NCI-H345 treated with DMSO at 0.1 percent for 48 hours (cell line): Measurements from ENCODE around the gene KPNA6.
A peak's percentile ranks its signal among the peaks of the same experiment; 100 is the strongest.
"Not testable (repeated sequence)": the region's sequence is repeated elsewhere in the genome, so short reads cannot be mapped to it uniquely, and the experiment has no call there.

Experiments
- DNase-seq: peaks from one replicate; lab custom pipeline; 2025; ENCODE audit not compliant: unreplicated experiment; lab: John Stamatoyannopoulos, UW

The KPNA6 gene

DNA sequence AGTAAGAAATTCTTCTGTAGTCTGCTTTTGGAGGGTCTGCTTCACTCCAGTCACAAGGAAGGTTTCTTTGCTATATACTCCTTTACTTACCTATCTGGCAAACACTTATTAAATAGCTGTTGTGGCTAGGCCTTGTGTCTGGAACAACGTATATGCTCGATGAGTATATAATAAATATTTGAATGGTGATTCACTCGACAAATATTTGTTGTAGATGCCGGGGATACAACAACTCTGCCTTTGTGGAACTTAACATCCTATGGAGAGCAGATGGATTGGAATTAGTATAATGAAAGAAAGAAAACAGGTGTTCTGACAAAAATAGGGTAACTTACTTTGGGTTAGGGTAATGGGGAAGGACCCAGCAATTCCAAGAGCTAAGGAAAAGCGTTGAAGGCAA is 31.1 kb downstream of the KPNA6 start:
- DNase-seq = no peak

DNA sequence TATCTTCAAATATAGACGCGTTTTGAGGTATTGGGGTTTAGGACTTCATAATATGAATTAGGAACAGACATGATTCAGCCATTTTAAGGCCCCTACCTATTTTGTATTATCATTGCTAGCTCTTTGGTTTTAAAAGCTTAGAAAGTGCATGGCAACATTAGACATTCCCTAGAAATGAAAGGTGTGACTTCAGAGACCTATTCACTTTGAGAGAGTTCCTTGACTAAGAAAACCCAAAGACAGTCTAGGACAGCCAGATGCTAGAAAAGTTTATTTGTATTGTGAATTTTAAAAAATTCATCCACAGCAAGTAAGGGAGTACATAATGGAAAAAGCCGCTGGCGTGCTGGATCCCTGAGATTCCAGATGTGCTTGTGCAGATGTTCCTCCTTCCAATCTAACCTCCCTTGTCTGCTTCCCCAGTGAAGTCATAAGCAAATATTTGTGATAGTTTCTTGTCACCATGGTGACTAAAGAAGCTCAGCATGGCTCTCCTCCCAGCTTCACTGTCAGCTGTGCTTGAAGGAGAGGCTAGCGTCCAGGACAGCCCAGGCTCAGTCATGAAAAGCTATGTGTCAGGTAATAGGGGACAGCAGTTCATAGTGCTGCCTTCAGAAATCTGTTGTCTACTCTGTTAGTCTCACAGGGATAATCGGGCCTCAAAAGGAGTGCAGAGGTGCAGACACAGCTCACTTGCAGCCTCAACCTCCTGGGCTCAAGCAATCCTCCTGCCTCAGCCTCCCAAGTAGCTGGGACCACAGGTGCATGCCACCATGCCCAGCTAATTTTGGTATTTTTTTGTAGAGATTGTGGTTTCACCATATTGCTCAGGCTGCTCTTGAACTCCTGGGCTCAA is 34.8 kb downstream of the KPNA6 start:
- no peak for DNase-seq

DNA sequence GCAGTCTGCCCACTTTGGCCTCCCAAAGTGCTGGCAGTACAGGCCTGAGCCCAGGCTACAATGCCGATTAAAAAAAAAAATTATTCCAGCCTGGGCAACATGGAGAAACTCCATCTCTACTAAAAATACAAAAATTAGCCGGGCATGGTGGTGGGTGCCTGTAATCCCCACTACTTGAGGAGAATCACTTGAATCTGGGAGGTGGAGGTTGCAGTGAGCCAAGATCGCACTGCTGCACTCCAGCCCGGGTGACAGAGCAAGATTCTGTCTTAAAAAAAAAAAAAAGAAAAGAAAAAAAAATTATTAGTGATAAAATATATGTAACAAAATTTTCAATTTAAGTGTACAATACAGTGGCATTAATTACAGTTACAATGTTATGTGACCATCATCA is 35.4 kb downstream of the KPNA6 start:
- not testable (repeated sequence) for DNase-seq

DNA sequence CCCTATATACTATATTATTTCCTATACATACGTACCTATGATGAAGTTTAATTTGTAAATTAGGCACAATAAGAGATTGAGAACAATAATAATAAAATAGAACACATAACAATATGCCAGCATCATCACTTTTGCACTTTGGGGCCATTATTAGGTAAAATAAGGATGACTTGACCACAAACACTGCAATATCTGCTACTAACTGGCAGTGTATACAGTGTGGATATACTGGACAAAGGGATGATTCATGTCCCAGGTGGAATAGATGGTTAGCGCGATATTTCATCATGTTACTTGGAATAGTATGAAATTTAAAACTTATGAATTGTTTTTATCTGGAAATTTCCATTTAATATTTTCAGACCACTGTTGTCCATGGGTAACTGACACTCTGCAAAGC is 36.2 kb downstream of the KPNA6 start:
- DNase-seq = no peak

DNA sequence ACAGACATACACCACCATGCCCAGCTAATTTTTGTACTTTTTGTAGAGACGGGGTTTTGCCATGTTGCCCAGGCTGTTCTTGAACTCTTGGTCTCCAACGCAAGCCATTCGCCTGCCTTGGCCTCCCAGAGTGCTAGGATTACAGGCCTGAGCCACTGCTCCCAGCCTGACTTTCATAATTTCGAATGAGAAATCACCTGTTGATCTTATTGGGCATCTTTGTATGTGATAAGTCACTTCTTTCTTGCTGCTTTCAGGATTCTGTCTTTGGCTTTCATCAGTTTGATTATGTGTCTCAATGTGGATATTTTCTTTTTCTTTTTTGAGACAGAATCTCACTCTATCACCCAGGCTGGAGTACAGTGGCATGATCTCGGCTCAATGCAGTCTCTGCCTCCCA is 39.9 kb downstream of the KPNA6 start:
- not testable (repeated sequence) for DNase-seq

DNA sequence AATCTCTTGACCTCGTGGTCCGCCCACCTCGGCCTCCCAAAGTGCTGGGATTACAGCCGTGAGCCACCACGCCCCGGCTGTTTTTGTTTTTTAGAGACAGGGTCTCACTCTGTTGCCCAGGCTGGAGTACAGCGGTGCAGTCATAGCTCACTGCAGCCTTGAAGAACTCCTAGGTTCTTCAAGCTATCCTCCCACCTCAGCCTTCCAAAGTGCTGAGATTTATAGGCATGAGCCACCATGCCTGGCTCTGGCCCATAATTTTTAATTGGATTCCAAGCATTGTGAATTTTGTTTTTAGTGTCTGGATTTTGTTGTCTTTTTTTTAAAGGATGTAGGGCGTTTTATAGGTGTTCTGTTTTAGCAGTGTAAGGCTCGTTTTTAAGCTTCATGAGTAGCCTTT is 43.0 kb downstream of the KPNA6 start:
- DNase-seq = no peak

DNA sequence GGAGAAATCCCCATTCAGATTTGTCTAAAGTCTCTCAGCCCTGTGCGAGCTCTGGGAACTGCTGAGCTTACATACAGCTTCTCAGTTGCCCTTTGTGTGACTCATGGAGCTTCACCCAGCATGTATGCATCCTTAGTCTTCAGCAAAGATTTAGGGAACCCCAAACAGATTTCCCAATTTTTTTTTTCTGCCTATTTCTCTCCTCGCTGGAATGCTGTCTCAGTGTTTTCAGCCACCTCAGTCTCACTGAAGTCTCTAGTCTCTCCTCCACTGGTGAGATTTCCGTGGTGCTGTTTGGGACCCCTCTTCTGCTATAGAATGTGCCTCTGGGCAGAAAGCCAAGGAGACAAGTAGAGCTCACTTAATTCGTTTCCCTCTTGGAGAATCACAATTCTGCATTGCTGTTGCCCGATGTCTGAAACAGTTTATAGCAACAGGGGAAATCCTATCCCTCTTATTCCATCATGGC is 43.5 kb downstream of the KPNA6 start:
- peak; percentile 12 for DNase-seq

DNA sequence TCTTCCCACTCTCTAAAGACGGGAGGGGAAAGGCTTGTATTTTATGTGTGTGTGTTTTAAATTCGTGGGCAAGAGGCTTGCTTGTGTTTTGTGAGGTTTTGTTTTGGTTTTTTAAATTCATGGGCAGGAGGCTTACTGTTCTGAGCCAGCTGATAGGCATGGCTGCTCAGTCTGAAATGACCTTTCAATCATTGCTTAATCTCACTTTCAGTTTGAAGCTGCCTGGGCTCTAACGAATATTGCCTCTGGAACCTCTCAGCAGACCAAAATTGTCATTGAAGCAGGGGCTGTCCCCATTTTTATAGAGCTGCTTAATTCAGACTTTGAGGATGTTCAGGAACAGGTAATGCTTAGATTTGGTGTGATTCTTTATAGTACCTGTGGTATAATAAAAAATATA is 51.3 kb downstream of the KPNA6 start:
- no peak for DNase-seq

DNA sequence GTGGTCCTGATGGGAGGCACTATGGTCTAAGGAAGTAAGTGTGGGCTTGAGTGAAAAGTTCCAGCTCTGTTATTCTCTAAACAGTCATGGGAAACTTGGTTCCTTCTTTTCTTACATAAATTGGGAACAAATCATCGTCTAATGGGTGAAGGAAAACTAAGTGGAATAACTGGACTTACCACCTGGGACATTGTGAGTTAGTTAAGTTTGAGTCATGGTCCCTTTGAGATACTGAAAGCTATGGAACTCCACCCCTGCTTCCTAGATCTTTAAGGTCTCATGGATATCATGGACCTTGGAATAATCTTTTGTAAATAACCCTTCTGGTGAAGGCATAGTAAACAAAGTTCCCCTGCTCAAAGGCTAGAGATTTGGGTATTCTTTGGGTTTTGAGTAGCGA is 55.5 kb downstream of the KPNA6 start:
- no peak for DNase-seq

DNA sequence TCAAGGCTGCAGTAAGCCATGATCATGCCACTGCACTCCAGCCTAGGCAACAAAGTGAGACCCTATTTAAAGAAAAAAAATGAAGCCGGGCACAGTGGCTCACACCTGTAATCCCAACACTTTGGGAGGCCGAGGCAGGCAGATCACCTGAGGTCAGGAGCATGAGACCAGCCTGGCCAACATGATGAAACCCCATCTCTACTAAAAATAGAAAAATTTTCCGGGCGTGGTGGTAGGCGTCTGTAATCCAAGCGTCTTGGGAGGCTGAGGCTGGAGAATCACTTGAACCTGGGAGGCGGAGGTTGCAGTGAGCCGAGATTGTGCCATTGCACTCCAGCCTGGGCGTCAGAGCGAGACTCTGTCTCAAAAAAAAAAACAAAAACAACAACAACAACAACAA is 57.8 kb downstream of the KPNA6 start:
- not testable (repeated sequence) for DNase-seq

DNA sequence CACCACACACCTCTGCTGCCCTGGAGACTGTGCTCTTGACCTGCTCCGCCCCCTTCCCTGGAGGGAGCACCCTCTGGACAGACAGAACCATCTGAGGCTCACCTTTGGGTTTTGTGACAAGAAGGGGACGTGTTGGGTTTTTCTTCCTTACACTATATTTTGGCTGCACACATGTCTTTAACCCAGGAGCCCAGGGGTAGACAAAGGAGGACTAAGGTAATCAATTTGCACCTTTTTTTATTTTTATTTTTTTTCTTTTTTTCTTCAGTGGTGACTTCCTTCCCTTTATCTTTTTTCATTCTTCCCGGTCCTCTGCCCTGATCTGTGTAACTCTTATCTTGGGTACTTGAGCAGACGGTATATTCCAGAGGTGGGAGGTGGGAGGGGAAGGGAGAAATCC is 63.1 kb downstream of the KPNA6 start:
- DNase-seq = no peak

DNA sequence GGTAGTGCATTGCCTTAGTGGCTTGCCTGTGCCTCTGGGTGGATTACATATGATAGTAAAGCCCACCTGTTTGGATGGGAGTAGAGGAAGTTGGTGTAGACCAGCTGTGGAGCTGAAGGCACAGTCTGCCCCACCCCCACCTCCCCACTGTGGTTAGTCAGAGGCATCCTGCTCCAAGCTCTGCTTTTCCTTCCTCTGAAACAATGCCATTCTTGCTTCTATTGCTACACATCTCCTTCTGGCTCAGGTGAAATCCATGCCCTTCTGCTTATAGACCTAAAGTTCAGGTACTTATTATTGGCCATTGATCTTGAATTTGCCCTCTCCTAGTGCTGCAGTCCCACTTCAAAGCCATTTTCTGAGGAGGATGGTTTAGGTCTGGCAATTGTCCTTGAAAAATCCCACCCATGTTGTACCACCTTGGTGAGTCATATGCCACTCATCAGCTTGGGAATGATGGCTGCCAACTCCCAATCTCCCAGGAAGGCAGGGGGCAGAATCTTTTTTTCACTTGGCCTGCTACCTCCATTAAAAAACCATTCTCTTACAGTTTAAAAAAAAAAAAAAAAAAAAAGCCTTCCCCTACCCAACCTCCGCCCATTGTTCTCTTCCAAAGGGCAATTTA is 64.9 kb downstream of the KPNA6 start:
- no peak for DNase-seq

DNA sequence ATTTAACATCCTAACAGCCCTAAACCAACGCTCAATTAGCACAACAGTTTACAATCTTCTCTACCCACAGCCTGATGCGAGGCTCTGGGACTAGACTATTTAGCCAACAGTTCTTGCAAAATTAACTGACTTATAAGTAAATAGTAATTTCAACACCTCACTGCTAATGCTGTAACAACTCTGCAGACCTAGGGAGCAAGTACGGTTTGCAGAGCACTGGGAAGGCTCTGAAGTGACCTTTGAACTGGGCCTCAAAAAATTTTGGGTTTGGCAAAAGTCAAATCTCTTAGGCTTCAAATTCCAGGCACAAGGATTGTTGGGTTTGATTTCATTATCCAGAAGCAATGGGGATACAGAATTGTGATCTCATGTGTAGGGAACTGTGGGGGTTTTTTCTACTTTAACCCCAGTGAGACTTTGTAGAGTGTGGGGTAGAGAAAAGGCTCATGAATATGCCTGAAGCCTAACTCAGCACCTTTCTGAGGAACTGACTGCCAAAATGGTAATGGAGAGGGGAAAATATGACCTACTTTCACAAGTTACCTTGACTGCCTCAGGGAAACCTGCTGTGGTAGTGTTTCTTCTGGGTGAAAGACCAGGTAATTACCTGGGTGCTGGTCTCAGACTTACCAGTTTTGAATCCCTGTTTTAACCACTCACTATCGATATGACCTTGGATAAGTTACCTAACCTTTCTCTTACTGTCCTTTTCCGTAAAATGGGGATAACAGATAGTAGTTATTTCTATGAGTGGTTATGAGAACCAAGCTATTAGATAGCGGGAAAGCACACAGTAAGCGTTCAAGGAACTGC is 70.7 kb downstream of the KPNA6 start:
- DNase-seq = no peak

DNA sequence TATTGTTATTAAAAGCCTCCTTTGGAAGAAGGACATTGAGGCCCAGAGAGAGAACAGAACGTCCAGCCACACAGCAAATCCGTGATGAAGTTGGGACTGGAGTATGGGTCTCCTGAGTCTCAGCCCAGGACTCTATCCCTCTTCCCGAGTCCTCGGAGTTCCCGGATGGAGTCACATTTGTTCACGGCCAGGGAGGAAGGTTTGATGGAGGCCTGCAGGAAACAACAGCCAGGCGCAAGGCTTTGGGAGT is 71.3 kb downstream of the KPNA6 start:
- DNase-seq = no peak

DNA sequence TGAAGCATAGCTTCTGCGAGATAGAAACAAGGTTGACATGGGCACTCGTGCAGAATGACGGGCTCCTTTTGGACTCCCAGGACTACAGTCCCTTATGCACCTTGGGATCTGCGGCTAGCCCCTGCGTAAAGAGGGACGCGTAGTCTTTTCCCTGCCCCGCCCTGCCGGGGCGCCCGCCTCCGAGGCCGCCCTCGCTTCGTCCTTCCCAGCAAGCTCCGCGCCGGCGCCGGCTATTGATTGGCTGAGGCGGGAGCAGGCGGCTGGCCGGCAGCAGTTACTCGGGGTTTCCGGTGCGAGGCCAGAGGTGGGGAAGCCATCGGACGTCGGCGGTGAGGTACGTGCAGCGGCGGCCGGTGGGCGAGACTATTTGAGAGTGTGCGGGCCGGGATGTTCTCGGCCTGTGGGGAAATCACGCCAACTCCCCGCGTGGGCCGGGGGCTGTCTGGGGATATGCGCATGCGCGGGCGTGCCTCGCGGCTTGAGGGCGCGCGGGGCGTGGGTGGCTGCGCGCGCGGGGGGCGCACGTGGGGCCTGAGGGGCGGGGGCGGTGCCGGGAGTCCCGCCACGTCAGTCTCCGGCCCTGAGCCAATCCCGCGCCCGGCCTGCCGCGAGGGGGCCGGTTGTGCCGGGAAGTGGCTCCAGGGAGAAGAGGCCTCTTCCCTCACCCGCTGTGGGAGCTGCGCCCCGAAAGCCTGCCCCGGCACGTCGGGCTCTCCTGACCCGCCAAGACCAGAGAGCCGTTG is 71.8 kb downstream of the KPNA6 start, which contains the start of gene TXLNA:
TXLNA (plus strand) TSS at position 233 of the 743 bp plus-strand sequence. CDS start 671 bp downstream, outside the sequence.
- peak; percentile 82 for DNase-seq

DNA sequence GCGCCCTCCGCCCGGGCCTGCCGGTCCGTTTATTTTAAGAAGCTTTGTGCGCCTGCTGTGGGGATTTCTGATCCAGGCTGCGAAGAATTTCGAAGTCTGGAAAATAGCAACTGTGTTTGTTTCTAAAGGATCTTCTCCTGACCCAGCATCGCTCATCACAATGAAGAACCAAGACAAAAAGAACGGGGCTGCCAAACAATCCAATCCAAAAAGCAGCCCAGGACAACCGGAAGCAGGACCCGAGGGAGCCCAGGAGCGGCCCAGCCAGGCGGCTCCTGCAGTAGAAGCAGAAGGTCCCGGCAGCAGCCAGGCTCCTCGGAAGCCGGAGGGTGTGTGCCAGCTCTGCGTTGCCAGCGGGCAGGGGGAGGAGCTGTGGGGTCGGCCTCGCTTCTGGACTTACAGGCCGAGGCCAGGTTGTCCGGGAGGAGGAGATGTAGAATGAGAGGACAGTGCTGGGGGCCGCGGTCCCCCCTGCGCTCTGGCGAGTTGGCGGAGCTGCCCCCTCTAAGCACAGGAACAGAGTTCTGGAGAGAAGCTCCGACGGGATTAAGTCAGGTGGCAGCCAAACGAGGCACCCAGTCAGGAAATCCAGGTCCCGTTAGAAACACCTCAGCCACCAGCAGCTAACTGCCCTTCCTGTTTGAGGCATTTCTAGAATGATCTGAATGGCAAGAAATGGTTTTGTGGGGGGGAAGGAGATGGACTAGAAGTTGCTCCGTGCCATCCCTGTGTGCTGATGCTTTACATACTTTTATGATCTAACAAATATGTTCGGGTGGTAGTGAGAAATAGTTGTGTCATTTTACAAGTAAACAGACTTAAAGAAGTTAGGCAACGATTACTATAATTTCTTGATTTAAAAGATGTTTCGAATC is 72.6 kb downstream of the KPNA6 start:
- DNase-seq = peak; percentile 23

DNA sequence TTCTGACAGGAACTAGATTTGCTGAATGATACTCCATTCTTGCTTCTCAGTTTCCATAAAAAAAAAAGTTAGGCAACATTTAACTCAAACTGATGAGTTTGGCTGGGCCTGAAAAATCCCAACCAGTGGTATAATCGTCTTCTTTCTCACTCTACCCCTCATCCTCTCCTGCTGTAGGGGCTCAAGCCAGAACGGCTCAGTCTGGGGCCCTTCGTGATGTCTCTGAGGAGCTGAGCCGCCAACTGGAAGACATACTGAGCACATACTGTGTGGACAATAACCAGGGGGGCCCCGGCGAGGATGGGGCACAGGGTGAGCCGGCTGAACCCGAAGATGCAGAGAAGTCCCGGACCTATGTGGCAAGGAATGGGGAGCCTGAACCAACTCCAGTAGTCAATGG is 73.2 kb downstream of the KPNA6 start:
- DNase-seq = no peak

DNA sequence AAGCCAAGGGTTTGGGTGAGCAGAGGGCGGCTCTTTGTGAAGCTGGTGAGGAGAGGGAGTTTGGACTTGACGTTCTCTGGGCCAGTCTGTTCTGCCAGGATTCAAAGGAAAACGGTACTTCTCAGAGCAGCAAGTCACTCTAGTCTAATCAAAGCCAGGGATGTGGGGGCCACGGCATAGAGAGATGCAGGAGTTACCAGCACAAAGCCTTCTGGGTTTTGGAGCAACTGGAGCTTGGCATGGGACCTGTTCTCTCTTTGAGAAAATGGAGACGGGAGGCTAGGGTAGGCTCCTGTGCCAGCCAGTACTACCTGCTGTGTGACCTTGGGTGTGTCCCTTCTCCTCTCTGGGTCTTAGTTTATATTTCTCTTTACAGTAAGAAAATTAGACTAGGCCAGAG is 73.7 kb downstream of the KPNA6 start:
- DNase-seq = no peak

DNA sequence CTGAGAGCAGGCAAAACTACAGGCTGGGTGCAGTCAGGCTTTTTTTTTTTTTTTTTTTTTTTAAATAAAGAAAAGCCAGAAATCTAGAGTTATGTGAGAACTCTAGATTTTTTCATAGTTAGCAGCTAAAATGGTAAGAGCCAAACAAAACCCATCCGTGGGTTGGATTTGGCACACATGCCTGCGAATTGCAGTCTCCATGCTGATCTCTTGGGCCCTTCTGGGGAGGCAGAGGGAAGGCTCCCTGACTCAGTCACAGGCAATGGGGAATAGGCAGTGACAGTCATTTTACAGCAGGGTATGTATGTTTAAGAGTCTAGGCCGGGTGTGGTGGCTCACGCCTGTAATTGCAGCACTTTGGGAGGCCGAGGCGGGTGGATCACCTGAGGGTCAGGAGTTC is 74.2 kb downstream of the KPNA6 start:
- no peak for DNase-seq

DNA sequence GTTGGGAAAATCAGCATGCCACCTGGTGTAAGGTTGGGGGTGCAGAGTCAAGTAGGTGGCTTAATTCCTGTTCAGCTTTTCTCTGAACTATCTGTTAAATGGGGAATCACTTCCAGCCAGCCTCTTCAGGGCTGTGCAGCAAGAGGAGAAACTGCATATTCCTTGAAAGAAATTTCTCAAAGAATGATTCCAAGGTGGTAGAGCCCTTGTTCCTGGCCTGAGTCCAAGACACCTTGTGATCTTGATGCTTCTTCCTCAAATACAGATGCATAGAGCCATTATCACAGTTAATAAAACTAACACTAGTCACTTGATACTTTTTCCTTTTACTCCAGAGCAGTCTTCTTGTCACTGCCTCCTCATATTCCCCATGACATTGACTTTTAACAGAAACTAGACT is 76.8 kb downstream of the KPNA6 start:
- DNase-seq = no peak
